ENCODE results near the gene MTMR3. TPM values are rescaled to one million over a fixed set of nuclear protein-coding genes. Genes with fewer than 3 reads are reported as not detected.

MTMR3 gene
- total RNA-seq, 1 experiment from 2014 or later: 26.8 TPM

DNA sequence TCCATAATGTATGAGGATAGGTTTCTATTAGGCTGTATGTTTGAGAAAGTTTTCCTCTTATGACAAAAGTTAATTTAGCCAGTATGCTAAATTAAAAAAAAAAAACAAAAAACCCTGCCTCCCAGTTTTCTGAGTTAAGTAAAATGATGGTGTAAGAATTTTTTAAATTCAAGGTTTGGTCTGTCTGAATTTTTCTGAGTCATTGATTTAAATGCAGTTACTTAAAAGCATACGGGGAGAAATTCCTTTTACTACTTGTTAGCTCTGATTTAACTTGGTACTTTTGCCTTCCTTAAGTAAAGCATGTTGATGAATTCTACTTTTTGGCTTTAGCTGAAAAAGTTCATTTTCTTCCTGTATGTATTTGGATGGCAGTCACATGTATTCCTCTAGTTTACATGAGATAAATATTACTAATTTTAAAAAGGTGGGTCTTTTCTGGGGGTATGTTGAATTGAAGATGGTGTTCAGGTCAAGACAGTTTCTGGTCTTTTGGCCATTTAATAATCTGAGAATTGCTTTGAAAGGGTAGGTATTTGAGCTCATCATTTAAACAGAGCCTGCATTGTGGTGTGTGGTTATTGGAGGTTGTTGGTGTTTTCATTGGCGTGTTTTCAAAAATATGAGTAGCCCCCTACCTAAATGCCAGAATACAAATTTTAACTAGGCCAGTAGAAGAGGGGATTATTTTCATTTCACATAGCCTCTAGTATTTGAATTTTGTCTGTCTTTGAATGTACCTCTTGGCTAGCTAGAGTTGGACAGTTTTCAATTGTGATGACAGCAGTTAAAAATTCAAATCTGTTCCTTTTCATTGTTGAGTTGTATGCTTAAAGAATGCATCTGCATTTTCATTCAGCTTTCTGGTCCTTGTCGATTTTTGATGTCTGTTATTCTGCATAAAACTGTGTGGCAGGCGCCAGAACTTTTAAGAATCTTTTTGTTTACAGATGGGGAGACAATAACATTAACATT, 64.7 kb downstream of the MTMR3 start:
- in situ Hi-C loops (cut with HindIII; ENCODE audit: low pct_unique_long_range_greater_than_20kb, low sequenced_read_pairs) (no loop called here), intact Hi-C loops (cut with micrococcal nuclease; ENCODE audit: unreplicated experiment) (no loop called here)
- ATAC-seq (no peak), DNase-seq (ENCODE audit: low read depth, low spot score) (no peak)
- Histone ChIP-seq H3K36me3 (ENCODE audit: control insufficient read depth, insufficient read depth, low read length) (no peaks in the 10 kb centered on the region), H3K4me1 (ENCODE audit: control insufficient read depth, insufficient read depth, low read length) (peaks cover 10% of the 10 kb centered on the region), H3K27ac (ENCODE audit: low read length) (no peak overlapping the region), H3K9me3 (ENCODE audit: control insufficient read depth, insufficient read depth, low read depth, low read length) (no peaks in the 10 kb centered on the region), H3K27me3 (ENCODE audit: control insufficient read depth, insufficient read depth, low read length) (no peaks in the 10 kb centered on the region), H3K4me3 (ENCODE audit: low read depth in 2 of 2, low read length in 2 of 2) (no peak overlapping the region)
- ChIA-PET POLR2A (interaction anchor here (0.6 to 0.8 kb wide), 2 partner anchors 73 to 202 kb away, joined by 3 to 4 read pairs; no protein-coding TSS in a partner anchor), CTCF (interaction anchor here (0.5 kb wide), 1 partner anchor 64 kb away, joined by 5 read pairs; no protein-coding TSS in a partner anchor)
- no peak for TF ChIP-seq SIN3A (IDR thresholded peaks at IDR 0.05; ENCODE audit: borderline replicate concordance, insufficient read depth, low read depth, low read length)
- no peak for TF ChIP-seq TCF7L2 (IDR thresholded peaks at IDR 0.05; ENCODE audit: low read depth, low read length)
- TF ChIP-seq, protein P1, sequence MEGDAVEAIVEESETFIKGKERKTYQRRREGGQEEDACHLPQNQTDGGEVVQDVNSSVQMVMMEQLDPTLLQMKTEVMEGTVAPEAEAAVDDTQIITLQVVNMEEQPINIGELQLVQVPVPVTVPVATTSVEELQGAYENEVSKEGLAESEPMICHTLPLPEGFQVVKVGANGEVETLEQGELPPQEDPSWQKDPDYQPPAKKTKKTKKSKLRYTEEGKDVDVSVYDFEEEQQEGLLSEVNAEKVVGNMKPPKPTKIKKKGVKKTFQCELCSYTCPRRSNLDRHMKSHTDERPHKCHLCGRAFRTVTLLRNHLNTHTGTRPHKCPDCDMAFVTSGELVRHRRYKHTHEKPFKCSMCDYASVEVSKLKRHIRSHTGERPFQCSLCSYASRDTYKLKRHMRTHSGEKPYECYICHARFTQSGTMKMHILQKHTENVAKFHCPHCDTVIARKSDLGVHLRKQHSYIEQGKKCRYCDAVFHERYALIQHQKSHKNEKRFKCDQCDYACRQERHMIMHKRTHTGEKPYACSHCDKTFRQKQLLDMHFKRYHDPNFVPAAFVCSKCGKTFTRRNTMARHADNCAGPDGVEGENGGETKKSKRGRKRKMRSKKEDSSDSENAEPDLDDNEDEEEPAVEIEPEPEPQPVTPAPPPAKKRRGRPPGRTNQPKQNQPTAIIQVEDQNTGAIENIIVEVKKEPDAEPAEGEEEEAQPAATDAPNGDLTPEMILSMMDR (IDR thresholded peaks at IDR 0.05): no peak
- TF ChIP-seq, protein P2, sequence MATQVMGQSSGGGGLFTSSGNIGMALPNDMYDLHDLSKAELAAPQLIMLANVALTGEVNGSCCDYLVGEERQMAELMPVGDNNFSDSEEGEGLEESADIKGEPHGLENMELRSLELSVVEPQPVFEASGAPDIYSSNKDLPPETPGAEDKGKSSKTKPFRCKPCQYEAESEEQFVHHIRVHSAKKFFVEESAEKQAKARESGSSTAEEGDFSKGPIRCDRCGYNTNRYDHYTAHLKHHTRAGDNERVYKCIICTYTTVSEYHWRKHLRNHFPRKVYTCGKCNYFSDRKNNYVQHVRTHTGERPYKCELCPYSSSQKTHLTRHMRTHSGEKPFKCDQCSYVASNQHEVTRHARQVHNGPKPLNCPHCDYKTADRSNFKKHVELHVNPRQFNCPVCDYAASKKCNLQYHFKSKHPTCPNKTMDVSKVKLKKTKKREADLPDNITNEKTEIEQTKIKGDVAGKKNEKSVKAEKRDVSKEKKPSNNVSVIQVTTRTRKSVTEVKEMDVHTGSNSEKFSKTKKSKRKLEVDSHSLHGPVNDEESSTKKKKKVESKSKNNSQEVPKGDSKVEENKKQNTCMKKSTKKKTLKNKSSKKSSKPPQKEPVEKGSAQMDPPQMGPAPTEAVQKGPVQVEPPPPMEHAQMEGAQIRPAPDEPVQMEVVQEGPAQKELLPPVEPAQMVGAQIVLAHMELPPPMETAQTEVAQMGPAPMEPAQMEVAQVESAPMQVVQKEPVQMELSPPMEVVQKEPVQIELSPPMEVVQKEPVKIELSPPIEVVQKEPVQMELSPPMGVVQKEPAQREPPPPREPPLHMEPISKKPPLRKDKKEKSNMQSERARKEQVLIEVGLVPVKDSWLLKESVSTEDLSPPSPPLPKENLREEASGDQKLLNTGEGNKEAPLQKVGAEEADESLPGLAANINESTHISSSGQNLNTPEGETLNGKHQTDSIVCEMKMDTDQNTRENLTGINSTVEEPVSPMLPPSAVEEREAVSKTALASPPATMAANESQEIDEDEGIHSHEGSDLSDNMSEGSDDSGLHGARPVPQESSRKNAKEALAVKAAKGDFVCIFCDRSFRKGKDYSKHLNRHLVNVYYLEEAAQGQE (IDR thresholded peaks at IDR 0.05; ENCODE audit: insufficient read depth in 1 of 2, low read depth in 2 of 2, low read length in 1 of 2): no peak
- BruUV-seq (replicated peaks): no TSS peak

GRCh38 chr22:29948385-29948769, 65.4 kb downstream of the MTMR3 start:
- no peak for DNase-seq (ENCODE audit: low read depth, low spot score)
- Histone ChIP-seq H3K4me3 (ENCODE audit: low read depth in 2 of 2, low read length in 2 of 2) (no peak overlapping the region), H3K27ac (ENCODE audit: low read length) (no peak overlapping the region), H3K27me3 (ENCODE audit: control insufficient read depth, insufficient read depth, low read length) (no peaks in the 10 kb centered on the region), H3K4me1 (ENCODE audit: control insufficient read depth, insufficient read depth, low read length) (peaks cover 10% of the 10 kb centered on the region), H3K9me3 (ENCODE audit: control insufficient read depth, insufficient read depth, low read depth, low read length) (no peaks in the 10 kb centered on the region), H3K36me3 (ENCODE audit: control insufficient read depth, insufficient read depth, low read length) (no peaks in the 10 kb centered on the region)
- ATAC-seq: no peak
- in situ Hi-C loops (cut with HindIII; ENCODE audit: low pct_unique_long_range_greater_than_20kb, low sequenced_read_pairs): no loop called here
- ChIA-PET CTCF (no interaction called here), POLR2A (interaction anchor here (0.6 kb wide), 1 partner anchor 73 kb away, joined by 3 read pairs; no protein-coding TSS in a partner anchor)
- BruUV-seq (replicated peaks): no TSS peak
- TF ChIP-seq POLR2AphosphoS5 (IDR thresholded peaks at IDR 0.05; ENCODE audit: low read depth, low read length) (no peak), TCF7L2 (IDR thresholded peaks at IDR 0.05; ENCODE audit: low read depth, low read length) (no peak), SIN3A (IDR thresholded peaks at IDR 0.05; ENCODE audit: borderline replicate concordance, insufficient read depth, low read depth, low read length) (no peak)
- TF ChIP-seq, protein P1 (IDR thresholded peaks at IDR 0.05): no peak
- TF ChIP-seq, protein P2 (IDR thresholded peaks at IDR 0.05; ENCODE audit: insufficient read depth in 1 of 2, low read depth in 2 of 2, low read length in 1 of 2): no peak
- intact Hi-C loops (cut with micrococcal nuclease; ENCODE audit: unreplicated experiment): no loop called here

All from Panc1 (cell line).